ENCODE data around the gene FREM1. TPM values are rescaled to one million over a fixed set of nuclear protein-coding genes. Genes with fewer than 3 reads are reported as not detected.
A peak's percentile ranks its signal among the peaks of the same experiment; 100 is the strongest.

Gene FREM1
- total RNA-seq, 1 donor from 2014 or later, result 2.2 TPM

DNA sequence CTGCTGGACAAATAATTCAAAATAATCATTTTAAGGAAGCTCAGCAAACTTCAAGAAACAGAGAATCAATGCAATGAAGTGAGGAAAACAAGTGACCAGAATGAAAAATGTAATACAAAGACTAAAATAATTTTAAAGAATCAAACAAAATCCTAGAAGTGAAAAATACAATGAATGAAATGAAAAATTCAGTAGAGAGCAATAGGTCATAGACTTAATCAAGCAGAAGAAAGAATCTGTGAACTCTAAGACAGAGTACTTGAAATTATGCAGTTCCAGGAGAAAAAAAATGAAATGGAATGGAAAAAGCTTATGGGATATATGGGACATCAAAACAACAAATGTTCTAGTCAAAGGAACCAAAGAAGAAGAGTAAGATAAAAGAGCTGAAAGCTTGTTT is 205.1 kb downstream of the FREM1 start:
- Mint-ChIP-seq H3K9me3 (ENCODE audit: unreplicated experiment) (peaks cover 42% of the 10 kb centered on the region), H3K36me3 (ENCODE audit: unreplicated experiment) (peaks cover 5% of the 10 kb centered on the region), H3K27ac (ENCODE audit: unreplicated experiment) (no peak overlapping the region), H3K4me3 (ENCODE audit: unreplicated experiment) (no peak overlapping the region), H3K4me1 (ENCODE audit: unreplicated experiment) (no peaks in the 10 kb centered on the region), H3K27me3 (ENCODE audit: unreplicated experiment) (peaks cover 5% of the 10 kb centered on the region)
- DNase-seq (ENCODE audit: extremely low spot score, unreplicated experiment), result no peak
- TF ChIP-seq, protein P1, sequence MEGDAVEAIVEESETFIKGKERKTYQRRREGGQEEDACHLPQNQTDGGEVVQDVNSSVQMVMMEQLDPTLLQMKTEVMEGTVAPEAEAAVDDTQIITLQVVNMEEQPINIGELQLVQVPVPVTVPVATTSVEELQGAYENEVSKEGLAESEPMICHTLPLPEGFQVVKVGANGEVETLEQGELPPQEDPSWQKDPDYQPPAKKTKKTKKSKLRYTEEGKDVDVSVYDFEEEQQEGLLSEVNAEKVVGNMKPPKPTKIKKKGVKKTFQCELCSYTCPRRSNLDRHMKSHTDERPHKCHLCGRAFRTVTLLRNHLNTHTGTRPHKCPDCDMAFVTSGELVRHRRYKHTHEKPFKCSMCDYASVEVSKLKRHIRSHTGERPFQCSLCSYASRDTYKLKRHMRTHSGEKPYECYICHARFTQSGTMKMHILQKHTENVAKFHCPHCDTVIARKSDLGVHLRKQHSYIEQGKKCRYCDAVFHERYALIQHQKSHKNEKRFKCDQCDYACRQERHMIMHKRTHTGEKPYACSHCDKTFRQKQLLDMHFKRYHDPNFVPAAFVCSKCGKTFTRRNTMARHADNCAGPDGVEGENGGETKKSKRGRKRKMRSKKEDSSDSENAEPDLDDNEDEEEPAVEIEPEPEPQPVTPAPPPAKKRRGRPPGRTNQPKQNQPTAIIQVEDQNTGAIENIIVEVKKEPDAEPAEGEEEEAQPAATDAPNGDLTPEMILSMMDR (IDR thresholded peaks at IDR 0.05), result no peak

DNA sequence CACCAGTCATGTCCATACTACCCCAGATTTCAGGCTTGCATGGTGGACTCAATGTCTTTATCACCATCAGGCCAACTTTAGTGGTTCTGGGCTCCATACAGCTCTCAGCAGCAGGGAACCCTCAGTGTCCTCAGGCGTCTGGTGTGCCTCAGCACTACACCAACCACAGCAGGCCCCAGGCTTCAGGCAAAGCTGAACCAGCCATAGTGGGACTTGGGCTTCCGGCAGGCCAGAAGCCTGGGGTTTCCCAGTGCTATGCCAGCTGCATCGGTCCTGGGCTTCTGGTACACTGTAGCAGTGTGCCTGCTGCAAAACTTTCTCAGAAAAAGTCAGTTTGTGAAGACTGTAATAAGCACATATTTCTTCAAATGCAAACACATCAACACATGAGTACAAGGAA is 205.9 kb downstream of the FREM1 start:
- Mint-ChIP-seq H3K36me3 (ENCODE audit: unreplicated experiment) (peaks cover 5% of the 10 kb centered on the region), H3K9me3 (ENCODE audit: unreplicated experiment) (peaks cover 34% of the 10 kb centered on the region), H3K27ac (ENCODE audit: unreplicated experiment) (no peak overlapping the region), H3K4me3 (ENCODE audit: unreplicated experiment) (no peak overlapping the region), H3K27me3 (ENCODE audit: unreplicated experiment) (peaks cover 5% of the 10 kb centered on the region), H3K4me1 (ENCODE audit: unreplicated experiment) (no peaks in the 10 kb centered on the region)
- TF ChIP-seq, protein P1 (IDR thresholded peaks at IDR 0.05), result no peak
- DNase-seq (ENCODE audit: extremely low spot score, unreplicated experiment), result no peak

DNA sequence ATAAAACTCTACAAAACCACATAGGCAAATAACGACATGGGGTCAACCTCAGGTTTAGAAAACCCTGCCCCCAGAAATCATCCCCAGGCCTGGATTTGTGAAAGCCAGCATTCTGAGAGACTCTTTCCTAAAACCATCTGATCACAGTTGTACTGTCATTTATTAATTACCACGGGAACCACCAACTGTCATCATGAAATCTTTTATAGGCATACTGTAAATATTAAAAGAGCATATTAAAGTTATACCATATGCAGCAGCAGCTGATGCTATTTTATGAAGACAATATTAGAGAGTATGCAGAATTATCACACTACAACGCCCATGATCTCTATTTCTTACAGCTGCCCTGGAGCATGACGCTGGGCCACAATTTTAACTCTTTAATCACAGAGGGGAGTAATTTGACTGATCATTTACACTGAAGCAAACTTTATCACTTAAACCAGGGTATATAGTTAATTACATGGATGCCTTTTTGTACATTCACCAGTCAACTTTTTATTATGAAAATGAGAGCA is 208.0 kb downstream of the FREM1 start:
- Mint-ChIP-seq H3K4me3 (ENCODE audit: unreplicated experiment) (no peak overlapping the region), H3K27ac (ENCODE audit: unreplicated experiment) (no peak overlapping the region), H3K9me3 (ENCODE audit: unreplicated experiment) (peaks cover 21% of the 10 kb centered on the region), H3K27me3 (ENCODE audit: unreplicated experiment) (peaks cover 16% of the 10 kb centered on the region), H3K4me1 (ENCODE audit: unreplicated experiment) (no peaks in the 10 kb centered on the region), H3K36me3 (ENCODE audit: unreplicated experiment) (peaks cover 5% of the 10 kb centered on the region)
- TF ChIP-seq, protein P1 (IDR thresholded peaks at IDR 0.05), result no peak
- DNase-seq (ENCODE audit: extremely low spot score, unreplicated experiment), result no peak

DNA sequence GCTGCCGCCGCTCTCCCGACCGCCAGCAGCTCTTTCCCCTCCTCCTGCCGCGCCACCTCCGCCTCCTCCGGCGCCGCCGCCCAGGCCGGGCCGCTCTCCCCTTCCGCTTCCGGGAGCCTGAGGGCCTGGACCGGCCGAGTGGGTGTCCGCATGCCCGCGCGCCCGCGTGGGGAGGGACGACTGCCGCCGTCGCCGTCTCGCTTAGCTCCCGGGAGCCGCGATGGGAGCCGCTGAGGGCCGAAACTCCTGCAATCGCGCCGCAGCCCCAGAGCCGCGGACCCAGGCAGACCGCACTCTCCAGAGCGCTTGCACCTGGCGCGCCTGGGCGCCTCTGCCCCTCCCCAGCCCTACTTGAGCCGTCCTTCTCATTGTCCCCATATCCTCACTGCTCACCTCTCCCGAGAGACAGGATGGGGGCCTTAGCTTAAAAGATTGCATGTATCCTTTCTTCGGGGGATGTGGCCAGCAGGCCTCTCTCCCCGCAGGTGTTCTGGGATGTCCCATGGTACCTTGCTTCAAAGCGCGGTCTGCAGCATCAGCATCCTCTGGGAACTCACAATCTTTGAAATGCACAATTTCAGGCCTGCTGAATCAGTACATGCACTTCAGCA is 216.9 kb downstream of the FREM1 start, which contains the start of gene ZDHHC21:
ZDHHC21 (minus strand) TSS at position 182 of the 611 bp plus-strand sequence. CDS start 19,092 bp downstream, outside the sequence.
- H3K9me3 Mint-ChIP-seq (ENCODE audit: unreplicated experiment), result no peaks in the 10 kb centered on the region
- TF ChIP-seq, protein P1 (IDR thresholded peaks at IDR 0.05), result no peak
- H3K4me3 Mint-ChIP-seq (ENCODE audit: unreplicated experiment), result peak within 1 kb of the TSS; percentile 92
- peak within 1 kb of the TSS; percentile 61 for H3K27ac Mint-ChIP-seq (ENCODE audit: unreplicated experiment)
- H3K4me1 Mint-ChIP-seq (ENCODE audit: unreplicated experiment), result peaks cover 16% of the 10 kb centered on the region
- H3K36me3 Mint-ChIP-seq (ENCODE audit: unreplicated experiment), result peaks cover 10% of the 10 kb centered on the region
- DNase-seq (ENCODE audit: extremely low spot score, unreplicated experiment), result peak; percentile 88
- H3K27me3 Mint-ChIP-seq (ENCODE audit: unreplicated experiment), result peaks cover 16% of the 10 kb centered on the region

DNA sequence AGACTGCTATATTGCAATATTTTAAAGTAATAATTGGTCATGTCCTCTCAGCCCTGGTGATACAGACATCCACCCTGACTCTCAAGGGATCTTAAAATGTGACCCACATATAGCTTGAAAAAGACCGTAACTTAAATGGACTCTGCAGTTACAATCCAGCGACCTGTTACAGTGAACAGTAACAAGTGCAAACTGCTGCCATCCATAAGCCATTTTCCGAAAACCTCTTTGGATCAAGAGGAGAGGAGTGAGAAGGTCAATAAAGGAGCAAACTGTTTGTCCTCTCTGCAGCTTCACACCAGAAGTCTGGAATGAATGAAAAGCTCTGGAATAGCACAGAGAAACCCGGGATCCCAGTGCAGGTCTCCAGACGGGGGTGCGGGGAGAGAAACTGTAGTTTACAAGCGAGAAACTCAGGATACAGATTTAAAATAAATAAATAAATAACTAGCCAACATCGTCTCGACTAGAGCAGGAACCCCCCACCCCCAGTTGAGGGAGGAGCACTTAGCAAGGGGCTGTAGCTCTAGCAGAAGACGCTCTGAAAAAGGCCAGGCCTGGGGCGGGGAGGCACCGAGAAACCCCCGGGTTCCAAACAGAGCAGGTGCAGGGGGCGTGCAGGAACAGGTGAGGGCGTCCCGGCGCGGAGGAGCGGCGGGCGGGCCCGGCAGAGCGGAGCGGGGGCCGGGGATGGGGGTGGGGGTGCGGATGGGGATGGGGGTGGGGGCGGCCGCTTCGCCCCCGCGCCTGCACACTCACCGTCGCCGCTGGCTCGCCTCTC is 217.6 kb downstream of the FREM1 start:
- TF ChIP-seq, protein P1 (IDR thresholded peaks at IDR 0.05), result no peak
- Mint-ChIP-seq H3K27ac (ENCODE audit: unreplicated experiment) (peak overlapping the region; percentile 61), H3K27me3 (ENCODE audit: unreplicated experiment) (peaks cover 9% of the 10 kb centered on the region), H3K36me3 (ENCODE audit: unreplicated experiment) (peaks cover 10% of the 10 kb centered on the region), H3K4me1 (ENCODE audit: unreplicated experiment) (peaks cover 17% of the 10 kb centered on the region), H3K9me3 (ENCODE audit: unreplicated experiment) (no peaks in the 10 kb centered on the region), H3K4me3 (ENCODE audit: unreplicated experiment) (peak overlapping the region; percentile 92)
- DNase-seq (ENCODE audit: extremely low spot score, unreplicated experiment), result no peak
